NK-92 (cell line): ENCODE measurements around the gene CEMIP2.
"Not testable (repeated sequence)": the region's sequence is repeated elsewhere in the genome, so short reads cannot be mapped to it uniquely, and the experiment has no call there.

Source experiments
- DNase-seq: peaks from one replicate; lab custom pipeline; 2025; ENCODE audit not compliant: unreplicated experiment; lab: John Stamatoyannopoulos, UW

The CEMIP2 gene

DNA sequence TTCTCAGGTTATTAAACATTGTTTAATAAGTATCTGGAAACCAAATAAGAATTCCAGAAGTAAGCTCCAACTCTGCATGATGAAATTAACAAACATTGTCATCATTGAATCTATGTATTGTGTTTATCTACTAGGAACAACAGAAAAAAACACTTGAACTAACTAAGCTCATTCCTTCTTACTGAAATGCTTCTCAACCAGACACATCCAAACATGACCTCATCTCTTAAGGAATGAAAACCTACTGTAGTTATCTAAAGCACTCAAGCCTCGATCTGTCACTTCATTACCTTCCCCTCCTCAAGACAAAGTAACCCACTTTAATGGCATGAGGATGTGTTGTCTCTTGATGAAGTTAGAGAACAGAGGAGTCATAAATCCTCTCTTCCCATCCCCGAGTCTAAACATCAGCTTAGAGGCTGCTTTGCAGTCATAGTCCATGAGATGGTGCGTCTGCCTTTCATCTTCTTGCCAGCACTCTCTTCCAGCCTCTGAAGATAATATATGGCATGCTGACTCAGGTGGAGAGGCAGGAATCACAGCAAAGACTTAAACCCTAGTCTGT, 86.5 kb downstream of the CEMIP2 start:
- DNase-seq, result no peak

DNA sequence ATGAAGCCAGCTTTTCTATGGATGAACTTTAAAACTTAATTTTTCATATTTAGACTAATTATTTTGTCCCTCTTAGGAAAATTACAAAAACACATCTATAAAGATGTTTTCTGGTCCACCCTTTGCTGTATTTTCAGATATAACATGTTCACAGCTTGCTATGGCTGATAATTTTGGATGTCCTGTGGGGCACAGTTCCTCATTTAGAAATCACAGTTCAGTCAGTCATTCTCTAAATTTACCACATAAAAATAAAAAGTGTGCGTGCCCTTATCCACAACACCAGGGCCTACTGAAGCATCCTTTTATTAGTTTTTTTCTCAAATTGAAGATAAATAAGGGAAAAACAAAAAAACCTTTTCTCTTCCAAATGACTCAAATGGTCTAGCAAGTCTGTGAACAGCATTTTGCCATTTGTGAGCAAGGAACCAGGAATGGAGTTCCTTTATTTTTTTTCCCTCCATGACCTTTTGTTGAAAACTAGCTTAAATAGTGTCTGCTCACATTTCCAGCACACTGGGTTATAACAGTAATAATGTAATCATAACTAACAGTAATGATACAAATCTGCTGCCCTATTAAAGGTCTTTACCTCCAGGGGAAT, 87.1 kb downstream of the CEMIP2 start:
- no peak for DNase-seq

DNA sequence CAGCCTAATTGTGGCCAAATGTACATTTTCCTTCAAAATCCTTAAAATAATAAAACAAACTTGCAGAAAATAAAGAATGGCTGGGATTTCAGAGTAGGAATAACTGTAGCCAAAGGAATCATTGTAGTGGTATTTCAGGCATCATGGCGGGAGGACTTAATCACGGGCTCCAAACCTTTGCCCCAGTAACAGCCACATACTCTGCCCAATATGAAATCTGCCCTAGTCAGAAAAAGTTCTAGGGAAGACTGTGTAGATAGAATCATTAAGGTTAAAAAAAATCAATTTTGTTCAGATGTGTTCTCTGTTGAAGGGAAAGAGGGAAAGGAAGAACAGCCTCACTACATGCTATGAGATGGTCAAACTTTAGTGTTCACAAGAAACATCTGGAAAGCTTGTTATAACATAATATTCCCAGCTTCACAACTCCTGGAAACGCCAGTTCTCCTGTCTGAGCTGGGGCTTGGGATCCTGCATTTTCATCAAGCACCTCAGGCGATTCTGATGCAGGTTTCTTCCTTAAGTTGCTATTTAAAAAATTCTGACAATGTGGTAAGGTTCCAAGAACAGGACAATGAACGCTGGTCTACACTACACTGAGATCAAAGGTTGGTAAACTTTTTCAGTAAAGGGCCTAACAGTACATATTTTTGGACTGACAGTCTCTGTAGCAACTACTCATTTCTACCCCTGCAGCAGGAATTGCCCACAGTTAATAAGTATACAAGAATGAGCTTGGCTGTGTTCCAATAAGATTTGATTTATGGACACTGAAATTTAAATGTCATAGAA, 87.9 kb downstream of the CEMIP2 start:
- no peak for DNase-seq

DNA sequence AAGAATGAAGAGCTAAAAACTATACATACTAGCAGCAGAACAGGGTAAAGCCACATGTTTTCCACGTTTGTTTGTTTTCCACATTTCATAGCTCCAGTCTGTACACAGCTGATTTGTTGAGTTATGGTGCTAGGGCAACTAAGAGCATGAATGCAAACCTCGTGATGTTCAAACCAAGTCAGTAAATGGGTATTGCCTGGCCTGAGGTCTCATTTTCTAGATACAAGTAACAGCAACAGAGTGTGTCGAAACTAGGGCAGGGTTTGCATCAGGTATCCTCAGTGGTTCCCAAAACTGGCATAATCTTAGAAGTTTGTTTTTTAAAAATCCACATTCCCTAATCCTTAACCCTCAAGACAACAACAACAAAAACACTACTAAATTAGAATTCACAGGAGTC, 89.3 kb downstream of the CEMIP2 start:
- no peak for DNase-seq

DNA sequence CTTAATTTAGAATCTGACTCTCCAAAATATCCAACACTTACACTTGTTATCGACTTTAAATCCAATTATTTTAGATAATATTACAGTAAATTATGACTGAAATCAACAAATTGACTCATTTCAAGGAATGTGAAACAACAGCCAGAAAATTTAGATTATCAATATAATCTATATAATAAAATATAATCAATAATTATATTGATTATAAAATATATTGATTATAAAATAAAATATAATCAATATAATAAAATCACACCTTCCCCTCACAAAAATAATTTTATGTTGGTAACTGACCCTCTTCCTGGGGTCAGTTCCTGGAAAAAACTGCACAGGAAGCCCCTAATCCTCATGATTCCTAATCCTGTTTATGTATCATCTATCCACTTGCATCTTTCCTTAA, 91.1 kb downstream of the CEMIP2 start:
- DNase-seq, result no peak

DNA sequence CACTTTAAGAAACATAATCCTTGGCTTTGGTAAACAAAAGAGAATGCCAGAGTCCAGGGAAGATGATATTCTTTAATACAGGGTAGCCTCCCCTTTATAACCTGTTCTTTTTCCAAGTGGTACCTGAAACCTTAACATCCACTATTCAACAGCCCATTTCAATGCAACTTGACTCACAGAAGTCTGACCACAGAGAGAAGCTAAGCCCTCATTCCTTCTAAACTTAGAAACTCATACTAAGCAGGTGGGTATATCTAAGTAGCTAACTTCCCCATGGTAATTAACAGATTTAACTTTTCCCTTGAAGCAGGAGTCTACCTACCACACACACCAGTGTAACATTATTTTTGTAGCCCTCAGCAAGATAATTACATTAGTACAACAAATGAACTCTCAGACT, 91.9 kb downstream of the CEMIP2 start:
- DNase-seq, result no peak

DNA sequence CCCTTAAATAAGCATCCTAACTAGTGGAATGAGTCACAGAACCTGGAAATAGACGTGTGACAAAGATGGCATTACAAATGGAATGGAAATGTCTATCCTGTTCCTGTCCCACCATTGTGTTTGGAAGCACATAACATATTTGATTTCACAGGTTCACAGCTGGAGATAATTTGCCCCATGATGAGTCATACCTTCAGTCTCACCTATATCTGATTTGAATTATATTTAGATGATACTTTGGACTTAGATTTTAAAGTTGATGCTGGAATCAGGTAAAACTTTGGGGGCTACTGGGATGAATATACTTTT, 92.5 kb downstream of the CEMIP2 start:
- no peak for DNase-seq

DNA sequence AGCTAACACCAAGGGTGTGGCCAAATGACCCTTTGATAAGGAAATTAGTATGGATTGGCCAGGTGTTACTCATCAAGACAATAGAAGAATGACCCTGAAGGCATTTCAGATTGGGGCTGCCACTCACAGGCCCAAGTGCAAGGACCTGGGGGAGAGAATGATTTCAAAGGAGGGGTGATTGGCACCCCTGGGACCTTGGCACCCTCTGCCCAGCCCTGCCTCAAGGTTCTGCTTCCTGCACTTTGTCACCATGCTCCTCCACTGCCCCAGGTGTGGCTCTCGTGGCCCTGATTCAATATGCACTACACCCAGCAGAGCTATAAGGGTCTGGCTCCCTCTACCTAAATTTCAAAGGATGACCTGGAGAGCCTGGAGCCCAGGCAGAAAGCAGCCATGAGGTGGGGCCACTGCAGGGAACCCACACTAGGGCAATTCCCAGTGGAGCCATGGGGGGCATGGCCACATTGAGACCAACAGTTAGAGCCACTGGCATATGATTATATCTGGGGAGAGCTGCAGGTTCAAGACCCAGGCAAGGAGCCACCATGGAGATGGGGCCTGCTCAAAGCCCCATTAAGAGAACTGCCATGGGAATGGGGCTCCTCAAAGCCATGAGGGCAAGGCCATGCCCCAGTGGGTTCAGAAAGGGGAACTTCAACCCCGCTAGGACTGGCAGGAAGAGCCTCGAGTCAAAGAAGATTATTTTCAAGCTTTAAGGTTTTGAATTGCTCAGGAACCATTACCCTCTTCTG, 93.0 kb downstream of the CEMIP2 start:
- no peak for DNase-seq

DNA sequence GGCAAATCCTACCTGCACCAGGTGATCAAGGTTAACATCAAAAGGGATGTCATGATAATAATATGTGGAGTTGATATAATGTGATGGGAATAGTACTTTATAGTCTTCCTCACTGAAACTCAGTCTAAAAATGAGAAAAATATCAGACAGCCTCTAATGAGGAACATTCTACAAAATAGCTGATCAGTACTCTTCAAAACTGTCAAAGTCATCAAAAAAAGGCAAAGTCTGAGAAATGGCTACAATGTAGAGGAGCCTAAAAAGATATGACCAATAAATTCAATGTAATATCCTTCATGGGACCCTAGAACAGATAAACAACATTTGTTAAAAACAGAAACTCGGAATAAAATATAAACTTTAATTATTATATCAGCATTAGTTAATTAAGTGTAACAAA, 95.7 kb downstream of the CEMIP2 start:
- DNase-seq, result no peak

DNA sequence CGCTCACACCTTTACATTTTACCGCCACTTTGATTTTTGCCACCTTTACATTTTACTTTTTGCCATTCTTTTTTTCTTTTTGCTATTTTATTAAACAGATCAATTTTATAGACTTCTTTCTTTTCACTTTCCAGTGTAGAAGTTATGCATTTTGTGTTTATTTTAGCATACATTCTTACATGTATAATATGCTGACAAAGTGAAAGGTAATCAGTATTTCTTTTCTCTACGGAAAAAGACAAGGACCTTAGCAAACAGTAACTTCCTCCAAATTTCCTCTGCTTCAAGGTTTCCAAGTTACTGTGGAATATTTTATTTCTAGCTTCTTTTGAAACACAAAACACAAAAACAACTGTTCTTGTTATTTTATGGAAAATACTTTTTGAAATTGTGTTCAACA, 97.0 kb downstream of the CEMIP2 start:
- DNase-seq, result no peak

DNA sequence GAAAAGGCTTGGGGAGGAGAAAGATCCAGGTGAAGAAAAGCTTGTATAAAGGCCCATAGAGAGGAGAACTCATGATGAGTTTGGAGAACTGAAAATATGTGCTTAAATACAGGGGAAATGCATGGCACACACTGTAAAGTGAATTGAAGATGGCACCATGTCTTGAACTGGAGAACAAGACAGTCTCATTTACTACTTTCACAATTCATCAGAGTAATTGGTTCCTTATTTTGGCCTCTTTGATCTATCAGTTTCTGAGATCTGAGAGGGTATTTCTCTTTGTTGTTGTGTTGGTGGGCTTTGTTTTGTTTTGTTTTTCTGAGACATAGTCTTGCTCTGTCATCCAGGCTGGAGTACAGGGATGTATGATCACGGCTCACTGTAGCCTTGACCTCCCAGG, 98.2 kb downstream of the CEMIP2 start:
- no peak for DNase-seq

DNA sequence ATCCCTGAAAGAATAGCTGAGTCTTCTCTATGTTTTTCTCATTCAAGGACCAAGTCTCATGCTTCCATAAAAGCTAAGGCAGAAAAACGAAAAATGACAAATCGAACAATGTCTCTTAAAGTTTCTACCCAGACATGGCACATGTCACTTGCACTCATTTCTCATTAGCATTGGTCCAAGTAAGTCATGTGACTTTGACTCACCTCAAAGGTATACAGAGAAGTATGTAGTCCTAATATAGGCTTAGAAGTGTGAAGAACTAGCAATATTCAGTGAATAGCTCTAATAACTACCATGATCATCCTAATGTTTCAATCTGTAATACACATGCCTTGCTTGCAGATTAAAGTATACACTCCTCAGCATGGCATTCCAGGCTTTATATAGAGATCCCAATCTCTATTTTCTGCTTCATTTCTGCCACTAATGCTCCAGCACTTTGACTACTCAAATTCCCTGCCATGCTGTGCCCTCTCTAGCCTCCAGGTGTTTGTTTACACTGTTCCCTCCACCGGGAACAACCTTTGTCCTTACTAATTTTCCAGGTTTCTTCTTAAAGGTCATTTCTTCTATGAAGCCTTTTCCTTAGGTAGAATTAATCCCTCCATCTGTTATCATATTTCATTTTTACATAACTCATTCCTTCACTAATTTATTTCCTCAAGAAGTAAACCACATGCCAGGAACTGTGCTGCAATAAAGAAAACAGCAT, 98.9 kb downstream of the CEMIP2 start:
- no peak for DNase-seq

DNA sequence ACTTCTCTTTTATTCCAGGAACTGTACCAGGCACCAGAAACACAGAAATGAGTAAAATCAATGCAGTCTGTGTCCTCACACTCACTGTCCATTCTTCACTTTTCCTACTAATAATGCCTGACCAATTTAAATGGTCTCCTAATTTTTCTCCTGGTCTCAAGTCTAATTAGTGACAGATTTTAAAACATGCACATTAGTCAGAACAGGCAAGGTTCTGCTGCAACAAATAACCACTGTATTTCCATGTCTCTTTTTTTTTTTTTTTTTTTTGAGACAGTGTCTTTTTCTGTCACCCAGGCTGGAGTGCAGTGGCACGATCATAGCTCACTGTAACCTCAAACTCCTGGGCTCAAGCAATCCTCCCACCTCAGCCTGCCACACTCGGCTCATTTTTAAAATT, 99.6 kb downstream of the CEMIP2 start:
- no peak for DNase-seq

DNA sequence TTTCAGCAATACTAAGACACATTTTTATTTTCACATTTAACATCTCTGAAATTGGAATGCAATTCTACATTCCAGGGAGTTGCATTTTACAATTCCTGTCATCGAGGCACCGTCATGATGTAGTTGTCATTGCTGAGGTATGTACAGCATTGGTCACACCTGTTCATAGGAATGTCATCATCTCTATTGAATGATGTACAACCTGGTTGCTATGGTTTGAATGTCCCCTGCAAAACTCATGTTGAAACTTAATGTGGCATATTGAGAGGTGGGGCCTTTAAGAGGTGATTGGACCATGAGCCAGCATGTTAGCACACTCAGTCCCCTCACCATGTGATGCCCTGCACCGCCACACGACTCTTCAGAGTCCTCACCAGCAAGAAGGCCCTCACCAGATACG, 103.1 kb downstream of the CEMIP2 start:
- no peak for DNase-seq

DNA sequence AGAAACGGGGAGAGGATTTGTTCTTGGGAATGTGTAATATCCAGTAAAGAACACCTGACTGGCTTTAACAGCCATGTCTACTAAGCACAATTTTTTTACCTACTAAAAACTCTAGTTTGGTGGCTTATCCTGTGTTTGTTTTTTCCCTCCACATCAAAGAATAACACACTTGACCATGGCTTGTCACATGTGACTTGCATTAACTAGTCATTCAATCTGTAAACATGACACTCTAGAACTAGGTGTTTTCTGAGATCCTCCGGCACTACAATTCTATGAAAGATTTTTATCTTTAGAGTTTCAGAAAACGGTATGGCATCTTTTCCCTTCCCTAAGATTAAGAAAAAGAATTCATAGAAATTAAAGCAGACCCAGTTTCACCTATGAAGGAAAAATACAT, 103.7 kb downstream of the CEMIP2 start:
- DNase-seq, result no peak

DNA sequence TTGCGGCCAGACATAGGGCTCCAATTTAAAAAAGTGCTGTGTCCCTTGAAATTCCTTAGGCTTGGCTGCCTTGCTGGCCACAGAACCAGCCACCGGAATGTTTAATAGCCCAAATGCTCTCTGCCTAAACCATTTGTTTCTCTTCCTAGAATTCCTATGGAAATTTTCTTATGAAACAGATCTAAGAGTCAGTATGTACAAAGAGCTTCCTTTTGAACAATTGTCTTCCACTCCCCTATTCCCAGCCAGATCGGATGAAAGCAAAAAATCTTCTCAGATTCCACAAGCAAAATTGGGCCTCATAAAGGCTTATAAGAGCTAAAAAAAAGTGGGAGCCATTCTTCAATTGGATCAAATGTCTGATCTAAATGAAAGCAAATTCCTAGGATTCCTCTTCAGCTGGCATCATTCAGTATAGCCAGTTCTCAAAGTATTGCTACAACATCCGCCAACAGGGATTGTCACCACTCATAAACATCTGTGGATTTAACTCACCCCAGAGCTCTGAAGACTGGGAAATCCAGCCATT, 104.3 kb downstream of the CEMIP2 start:
- no peak for DNase-seq

DNA sequence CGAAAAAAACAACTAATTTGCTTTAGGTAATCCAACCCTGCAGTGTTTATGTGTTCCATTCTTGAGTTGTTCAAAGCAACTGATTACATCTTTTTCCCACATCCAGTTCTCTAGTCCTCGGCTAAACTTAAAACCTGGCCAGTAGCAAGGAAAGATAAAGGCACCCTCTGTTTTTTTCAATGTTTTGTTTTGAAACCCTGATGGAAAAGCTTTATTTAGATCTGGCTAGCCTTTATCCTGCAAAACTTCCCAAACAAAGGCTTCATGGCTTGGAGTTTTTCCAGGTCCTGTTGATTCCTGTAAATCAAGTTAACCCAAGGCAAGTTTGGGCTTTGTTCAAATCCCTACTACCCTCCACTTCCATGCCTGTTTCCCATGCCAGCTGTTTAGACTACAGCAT, 105.1 kb downstream of the CEMIP2 start:
- DNase-seq, result no peak

DNA sequence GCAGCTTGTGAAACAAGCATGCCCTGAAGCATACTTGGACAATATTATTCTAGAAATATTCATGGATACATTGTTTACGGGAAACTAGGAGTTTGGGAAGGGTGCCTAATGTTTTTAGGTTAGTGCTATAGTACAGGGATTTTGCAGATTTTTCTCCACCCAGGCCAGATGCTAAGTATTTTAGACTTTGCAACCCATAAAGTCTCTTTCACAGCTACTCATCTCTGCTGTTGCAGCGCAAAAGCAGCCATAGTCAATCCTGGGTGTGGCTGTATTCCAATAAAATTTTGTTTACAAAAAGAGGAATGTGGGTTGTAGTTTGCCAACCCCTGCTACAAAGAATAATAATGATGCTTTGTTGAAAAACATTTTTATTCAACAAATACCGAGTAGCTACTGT, 106.2 kb downstream of the CEMIP2 start:
- no peak for DNase-seq

DNA sequence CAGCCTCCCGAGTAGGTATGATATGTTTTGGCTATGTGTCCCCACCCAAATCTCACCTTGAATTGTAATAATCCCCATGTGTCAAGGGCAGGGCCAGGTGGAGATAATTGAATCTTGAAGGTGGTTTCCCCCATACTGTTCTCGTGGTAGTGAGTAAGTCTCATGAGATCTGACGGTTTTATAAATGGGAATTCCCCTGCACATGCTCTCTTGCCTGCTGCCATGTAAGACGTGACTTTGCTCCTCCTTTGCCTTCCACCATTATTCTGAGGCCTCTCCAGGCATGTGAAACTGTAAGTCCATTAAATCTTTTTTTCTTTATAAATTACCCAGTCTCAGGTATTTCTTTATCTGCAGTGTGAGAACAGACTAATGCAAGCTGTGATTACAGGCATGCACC, 111.0 kb downstream of the CEMIP2 start:
- DNase-seq, result not testable (repeated sequence)

DNA sequence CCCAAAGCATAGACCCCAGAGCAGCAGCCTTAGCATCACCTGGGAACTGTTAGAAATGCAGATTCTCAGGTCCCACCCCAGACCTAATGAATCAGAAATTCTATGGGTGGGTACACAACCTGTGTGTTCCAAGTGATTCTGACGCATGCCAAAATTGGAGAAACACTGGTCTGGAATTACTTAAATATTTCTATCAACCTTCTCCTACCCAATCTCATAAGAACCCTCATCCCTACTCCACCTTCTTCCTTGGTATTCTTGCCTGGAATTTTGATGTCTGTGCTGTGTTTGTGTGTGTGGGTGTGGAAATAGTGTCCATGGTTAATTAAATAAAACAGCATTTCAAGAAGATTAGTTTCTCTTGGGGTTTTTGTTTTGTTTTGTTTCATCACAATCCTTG, 111.8 kb downstream of the CEMIP2 start:
- DNase-seq, result no peak

DNA sequence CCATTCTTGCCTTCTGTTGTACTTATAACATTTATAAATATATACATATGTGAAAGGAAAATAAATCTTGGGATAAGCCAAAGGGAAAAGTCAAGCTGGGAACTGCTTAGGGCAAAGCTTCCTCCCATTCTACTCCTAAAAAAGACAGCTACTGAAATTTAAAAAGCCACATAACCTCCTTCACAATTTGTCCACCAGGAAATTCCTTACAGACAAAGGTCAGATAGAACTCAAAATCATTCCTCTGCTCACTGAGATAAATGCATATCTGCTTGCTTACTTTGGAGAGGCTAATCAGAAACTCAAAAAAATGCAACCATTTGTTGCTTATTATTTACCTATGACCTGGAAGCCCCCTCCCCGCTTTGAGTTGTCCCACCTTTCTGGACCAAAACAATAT, 112.5 kb downstream of the CEMIP2 start:
- DNase-seq, result no peak
